Hematopoietic multipotent progenitor cell treated with erythropoietin and hydrocortisone succinate and interleukin-3 and kit ligand, for 17 days (in vitro differentiated cells): ENCODE results near the gene NUDT8.
"Not testable (repeated sequence)": the region's sequence is repeated elsewhere in the genome, so short reads cannot be mapped to it uniquely, and the experiment has no call there.

ENCODE experiments used
- DNase-seq: peaks from one replicate; pipeline ENCODE4 v3.0.0-alpha.2; 2015; ENCODE audit warnings: low spot score

The NUDT8 gene

DNA sequence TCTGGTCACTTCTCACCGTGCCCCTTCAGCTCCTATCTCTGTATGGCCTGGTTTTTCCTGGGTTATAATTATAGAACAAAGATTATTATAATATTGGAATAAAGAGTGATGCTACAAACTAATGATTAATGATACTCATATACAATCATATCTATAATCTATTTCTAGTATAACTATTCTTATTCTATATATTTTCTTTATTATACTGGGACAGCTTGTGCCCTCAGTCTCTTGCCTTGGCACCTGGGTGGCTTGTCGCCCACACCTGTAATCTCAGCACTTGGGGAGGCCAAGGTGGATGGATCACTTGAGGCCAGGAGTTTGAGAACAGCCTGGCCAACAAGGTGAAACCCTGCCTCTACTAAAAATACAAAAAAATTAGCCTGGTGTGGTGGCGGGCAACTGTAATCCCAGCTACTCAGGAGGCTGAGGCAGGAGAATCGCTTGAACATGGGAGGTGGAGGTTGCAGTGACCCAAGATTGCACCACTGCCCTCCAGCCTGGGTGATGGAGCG is 30.0 kb upstream of the NUDT8 start:
- not testable (repeated sequence) for DNase-seq

DNA sequence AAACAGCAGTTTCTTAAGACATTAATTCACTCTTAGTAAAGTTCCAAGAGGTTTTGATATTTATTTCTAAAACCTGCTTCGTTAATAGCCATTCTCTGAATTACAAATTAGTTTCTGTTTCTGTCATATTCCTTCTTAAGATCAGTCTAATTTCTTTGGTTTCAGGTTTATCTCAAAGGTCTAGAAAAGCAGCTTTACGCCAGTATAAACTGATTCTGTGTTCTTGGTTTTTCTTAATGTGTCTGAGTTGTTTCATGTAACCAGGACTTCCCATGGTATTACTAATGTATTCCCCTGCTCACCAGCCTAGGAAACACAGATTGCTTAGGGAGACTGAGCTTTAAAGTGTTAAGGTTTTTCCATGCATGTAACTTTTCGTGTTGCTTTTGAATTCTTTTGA is 27.6 kb upstream of the NUDT8 start:
- DNase-seq = no peak

DNA sequence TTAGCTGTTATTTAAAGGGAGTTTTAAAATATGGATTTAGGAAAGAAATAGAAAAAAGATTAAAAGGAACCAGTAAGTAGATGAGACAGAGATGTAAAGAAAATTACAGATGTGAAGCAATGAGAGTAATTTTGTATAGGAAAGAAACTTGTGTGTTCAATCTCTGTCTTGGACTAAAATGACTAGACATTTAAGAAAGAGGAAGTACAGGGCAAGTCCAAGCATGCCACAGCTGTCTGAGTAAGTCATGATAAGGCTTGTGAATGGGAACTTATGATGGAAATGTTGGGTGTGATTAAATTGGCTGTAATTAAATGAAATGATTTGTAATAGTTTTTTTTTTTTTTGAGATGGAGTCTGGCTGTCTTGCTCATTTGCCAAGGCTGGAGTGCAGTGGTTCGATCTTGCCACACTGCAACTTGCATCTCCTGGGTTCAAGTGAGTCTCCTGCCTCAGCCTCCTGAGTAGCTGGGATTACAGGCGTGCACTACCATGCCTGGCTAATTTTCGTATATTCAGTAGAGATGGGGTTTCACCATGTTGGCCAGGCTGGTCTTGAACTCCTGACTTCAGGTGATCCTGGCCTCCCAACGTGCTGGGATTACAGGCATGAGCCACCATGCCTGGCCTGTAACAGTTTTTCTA is 26.7 kb upstream of the NUDT8 start:
- DNase-seq = no peak

DNA sequence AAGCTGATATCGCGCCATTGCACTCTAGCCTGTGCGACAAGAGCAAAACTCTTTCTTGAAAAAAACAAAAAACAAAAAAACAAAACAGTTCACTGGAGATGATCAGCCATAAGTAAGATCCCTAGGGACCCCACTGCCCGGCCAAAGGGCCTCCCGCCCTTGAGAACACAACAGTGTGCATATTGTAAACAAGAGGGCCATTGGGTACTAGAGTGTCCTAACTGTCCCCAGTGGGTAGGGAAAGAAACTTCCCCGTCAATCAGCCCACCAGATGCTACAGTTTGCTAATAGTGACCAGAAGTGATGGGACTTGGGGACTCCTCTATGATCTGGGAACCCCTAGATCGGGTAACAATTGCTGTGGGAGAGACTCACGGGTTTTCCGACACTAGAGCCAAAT is 24.5 kb upstream of the NUDT8 start:
- no peak for DNase-seq

DNA sequence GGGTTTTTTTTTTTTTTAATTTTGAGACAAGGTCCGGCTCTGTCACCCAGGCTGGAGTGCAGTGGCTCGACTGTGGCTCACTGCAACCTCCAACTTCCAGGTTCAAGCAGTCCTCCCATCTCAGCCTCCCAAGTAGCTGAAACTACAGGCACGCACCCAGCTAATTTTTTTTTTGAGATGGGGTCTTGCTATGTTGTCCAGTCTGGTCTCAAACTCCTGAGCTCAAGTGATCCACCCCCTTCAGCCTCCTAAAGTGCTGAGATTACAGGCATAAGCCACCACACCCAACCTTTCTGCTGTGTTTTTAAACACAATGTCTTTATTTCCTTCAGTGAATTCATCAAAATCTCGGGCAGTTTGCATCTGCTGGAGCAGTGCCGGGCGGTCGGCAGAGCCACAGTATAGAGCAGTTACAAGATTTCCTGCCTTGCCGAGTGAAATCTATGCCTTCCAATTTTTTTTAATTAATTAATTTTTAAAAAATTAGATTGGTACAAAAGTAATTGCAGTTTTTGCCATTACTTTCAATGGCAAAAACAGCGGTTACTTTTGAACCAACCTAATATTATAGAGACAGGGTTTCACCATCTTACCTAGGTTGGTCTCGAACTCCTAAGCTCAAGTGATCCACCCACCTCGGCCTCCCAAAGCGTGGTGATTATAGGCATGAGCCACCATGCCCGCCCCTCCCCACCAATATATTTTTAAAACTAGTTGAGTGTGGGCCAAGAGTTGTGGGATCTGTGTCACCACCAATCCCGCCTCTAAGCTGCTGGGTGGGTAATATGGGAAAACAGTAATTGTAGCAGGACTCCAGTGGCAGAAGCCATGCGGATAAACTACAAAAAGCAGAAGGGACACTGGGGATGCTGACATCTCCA is 23.5 kb upstream of the NUDT8 start:
- no peak for DNase-seq

DNA sequence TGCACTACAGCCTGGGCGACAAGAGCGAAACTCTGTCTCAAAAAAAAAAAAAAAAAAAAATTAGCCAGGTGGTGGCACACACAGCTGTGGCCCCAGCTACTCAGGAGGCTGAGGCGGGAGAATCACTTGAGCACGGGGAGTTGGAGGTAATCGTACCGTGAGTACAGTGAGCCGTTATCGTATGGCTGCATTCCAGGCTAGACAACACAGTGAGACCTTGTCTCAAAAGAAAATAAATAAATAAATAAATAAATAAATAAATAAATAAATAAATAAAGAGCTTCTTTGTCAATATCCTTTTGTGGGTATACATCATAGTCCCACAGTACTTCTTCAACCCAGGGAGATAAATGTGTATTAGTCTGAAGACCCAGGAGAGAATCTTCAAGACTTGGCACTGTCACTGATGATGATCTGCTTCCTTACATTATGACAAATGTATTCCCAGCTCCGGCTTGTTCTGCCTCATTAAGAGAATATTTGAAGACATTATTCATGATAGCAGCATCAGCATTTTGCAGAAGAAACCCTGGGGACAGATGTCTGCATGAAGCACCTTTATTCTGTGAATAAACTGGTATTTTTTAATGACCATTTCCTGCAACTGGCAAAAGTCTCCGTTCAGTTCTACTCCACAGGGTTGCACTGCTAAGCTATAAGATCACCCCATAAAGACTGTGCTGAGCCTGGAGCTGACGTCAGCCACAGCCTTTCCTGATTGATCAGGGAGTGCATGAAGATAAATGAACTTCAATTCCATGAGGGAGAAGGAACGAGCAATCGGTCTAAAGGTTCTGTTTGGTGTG is 22.4 kb upstream of the NUDT8 start:
- DNase-seq = no peak

DNA sequence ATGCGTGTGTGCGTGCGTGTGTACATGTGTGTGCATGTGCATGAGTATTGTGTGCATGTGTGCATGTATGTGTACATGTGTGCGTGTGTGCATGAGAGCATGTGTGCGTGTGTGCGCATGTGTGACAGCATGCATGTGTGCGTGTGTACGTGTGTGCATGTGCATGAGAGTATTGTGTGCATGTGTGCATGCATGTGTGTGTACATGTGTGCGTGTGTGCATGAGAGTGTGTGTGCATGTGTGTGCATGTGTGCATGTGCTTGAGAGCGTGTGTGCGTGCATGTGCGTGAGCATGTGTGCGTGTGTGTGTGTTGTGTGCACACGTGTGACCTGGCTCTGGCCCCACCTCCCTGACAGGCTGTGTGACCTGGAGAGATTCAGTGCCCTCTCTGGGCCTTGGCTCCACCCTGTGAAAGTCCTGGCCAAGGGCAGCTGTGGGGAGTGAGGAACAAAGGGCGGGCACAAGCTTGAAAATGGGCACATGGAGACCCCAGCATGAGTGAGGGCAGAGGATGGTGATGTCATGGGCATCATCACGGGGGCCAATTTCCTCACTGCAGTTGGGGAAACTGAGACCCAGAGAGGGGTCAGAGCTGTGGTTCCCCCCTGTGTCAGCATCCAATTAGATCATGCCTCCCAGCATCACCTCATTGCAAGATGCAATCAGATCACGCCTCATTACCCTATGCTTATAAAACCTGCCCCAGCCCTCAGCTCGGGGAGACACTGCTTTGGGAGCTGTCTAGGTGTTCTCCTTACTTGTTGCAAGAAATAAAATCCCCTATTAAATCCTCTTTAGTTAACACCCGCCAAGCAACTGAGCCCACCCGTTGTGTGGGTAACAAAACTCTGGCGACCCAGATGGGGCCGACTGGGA is 20.1 kb upstream of the NUDT8 start:
- DNase-seq = no peak

DNA sequence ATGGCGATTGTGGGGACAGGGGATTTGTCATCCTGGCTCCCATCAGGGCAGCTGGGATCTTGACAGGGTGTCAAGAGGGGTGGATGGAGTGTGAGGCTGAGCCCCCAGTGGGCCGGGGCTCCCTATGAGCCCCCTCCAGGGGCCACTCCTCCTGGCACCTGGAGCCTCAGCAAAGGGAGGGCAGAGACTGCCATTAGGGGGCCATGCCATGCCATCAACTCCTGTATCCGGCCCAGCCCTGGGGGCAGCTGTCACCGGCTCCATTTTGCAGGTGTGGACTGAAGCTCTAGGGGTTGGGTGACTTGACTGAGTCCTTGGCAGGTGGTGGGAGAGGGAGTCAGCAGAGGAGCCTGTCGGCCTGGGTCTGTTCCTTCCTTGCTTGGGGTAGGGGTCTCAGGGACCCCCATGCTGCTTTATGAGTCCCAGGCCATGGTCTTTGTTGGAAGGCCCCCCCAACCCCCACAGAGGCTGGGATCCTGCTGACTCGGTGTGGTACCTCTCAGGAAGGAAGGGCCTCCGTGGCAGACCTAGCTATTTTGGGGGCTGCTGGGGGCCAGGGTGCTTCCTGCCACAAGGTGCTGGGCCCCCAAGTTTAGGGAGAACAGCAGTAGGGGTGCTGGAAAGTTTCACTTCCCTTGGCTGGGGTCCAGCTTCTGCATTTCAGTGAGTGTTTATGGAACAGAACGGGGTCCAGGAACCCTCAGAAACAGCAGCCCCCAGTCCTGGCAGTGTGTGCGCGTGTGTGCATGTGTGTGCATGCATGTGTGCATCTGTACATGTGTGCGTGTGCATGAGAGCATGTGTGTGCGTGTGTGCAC is 19.3 kb upstream of the NUDT8 start:
- DNase-seq = no peak

DNA sequence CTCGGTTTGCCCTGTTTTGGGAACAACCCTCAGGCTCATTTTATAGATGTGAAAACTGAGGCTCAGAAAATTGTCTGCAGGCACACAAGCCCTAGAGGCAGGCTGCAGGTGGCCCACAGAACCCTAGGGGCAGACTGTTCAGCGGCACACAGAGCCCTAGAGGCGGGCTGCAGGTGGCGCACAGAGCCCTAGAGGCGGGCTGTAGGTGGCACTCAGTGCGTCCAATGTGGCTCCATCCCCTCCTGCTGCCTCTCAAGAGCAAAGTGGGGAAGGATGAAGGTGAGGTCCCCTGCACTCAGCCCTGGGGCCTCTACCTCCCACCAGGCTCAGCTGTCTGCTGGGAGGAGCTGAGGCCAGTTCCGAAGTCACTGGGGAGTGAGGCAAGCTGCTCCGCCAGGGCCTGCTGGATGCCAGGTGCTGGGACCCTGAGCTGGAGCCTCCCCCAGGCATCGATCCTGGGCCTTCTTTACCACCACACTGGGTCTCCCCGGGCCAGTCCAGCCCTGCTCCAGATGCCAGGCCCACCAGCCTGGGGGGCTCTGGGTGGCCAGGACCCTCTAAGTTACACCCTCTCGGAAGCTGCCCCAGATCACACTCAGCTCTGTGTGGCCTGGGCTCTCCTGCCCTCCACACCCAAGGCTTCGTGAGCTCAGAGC is 18.5 kb upstream of the NUDT8 start:
- no peak for DNase-seq

DNA sequence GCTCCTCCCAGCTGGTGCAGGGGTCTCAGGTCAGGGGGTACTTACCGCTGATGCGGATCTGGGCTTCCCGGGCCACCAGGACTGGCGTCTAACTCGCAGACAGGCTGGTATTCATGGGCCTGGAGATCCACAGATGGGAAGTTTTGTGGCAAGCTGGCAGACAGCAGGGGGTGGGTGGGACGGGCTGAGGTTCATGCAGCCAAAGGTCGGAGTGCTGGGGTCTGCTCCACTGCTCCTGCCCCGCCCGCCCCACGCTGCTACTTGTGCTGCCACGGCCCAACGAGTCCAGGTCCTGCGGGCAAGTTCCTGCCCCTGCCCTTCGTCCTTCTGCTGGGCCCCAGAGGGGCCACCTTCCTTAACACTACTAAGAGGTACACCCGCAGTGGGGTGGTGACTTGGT is 17.7 kb upstream of the NUDT8 start:
- DNase-seq = no peak

DNA sequence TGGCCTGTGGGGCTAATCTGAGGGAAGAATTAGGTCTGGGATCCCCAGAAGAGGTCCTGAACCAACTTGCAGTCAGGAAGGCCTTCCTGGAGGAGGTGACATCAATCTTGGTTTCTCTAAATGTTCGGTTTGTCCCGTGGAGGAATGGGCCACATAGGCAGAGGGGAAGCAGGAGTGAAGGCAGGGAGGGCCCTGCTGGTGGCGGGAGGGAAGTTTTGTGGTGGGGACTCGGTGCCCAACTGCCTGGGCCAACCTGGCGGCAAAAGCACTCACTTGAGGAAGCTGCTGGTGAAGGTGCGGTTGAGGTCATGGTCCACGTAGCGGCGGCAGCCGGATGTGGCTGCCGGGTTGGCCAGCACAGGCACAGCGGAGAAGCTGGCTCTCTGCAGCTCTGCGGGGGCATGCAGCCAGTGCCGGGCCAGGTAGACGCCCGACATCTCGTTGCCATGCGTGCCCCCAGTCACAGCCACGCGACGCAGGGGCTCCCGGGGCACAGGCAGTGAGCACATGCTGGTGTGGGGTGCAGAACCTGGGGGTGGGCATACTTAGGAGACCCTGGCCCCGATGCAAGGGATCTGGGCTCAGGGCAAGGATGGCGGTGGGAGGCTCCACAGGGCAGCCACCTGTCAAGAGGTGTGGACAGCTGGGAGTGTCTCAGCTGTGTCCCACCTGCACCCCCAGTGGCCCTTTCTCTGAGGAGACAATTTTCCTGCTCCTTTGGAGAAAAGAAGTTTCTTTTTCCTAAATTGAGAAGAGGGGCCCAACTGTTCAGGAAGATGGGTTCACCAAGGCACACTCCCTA is 17.0 kb upstream of the NUDT8 start:
- DNase-seq = no peak

DNA sequence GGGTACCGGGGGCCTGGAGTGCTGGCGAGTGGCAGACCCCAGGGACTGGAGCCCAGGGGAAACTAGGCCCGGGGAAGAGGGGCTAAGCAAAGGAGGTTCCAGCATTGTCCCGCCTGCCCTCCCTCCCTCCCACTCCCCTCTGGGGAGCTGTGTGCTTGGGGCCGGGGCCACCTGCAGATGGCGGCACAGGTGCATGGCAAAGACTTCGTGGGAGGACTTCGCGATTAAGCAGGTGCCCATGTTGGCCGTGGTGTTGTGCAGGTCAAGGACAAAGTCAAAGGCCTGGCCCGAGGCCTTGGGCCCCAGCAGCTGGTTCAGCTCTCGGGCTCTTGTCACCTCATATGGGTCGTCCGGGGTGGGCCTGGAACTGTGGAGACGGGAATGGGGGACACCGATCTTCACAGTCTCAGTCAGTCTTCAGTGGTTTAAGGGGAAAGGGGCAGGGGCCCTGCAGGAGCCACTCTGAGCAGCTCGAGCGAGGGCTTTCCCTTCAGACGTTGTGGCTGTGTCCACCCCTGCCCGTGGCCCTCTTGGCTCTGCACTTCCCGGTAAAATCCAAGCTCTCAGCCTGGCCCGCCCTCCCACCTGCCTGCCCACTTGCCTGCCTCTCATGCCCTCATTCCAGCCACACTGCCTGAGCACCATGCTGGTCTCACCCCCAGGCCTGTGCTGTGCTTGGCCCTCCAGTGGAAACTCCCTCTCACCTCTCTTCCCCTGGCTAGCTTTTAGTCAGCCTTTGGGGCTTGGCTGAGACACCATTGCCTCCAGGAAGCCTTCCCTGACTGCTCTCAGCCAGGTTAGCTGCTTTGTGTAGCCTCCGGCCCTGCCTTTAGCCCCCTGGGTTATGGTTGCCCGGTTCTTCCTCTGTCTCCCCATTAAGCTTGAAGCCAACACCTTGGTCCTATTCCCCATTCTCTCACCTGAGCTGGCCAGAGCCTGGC is 16.1 kb upstream of the NUDT8 start:
- no peak for DNase-seq

DNA sequence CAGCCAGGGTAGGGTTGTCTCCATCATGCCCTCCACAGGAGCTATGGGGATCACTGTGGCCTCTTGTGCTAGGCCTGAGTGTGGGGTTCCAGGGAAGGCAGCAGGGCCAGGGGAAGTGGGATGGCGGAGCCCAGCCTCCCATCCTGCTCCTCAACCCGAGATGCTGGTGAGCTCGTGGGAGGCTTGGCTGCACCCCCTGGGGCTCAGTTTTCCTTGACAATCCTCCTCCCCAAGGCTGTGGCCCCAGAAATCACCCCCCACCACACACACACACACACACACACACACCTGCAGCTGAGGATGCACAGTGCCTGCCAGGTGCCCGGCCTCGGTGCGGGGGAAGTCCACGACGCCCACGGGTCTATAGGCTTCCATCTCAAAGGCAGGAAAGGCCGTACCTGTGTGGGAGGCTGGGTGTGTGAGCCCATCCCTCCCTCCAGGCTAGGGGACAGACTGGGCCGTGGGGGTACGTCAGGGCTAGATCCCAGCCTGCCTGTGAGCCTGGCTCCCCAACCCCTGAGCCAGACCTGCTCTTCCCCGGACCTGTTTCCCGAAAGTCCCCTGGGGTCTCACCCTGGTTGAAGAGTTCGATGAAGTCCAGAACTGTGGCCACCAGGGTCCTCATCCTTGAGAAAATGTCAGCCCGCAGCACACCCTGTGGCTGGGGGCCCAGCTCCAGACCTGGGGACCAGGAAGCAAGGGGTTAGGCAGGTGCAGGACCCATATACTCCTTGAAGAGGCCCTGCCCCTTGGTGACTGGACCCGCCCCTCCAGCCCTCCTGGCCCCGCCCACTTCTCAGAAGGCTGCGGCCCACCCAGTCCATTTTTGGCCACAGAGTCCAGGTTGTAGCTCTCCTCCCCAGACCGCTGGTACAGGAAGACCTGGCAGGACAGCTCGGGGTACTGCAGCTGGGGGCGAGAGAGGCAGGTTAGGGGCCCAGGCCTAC is 15.0 kb upstream of the NUDT8 start:
- no peak for DNase-seq

DNA sequence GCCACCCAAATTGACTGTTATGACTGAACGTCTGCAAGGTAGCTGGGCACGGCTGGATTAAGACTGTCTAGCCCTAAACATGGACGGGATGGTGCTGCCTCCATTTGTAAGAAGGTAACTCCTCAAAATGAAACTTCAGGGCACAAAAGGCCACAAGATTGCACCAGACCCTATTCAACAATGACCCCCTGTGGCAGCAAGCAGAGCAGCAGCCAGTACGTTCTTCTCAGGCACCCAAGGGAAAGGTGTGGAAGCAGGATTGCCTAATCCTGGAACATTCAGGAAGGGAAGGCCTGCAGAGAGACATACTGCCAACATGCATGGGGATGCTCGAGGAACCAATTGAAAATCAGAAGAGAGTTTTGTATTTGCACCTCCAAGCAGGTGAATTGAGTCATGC is 14.3 kb upstream of the NUDT8 start:
- DNase-seq = no peak

DNA sequence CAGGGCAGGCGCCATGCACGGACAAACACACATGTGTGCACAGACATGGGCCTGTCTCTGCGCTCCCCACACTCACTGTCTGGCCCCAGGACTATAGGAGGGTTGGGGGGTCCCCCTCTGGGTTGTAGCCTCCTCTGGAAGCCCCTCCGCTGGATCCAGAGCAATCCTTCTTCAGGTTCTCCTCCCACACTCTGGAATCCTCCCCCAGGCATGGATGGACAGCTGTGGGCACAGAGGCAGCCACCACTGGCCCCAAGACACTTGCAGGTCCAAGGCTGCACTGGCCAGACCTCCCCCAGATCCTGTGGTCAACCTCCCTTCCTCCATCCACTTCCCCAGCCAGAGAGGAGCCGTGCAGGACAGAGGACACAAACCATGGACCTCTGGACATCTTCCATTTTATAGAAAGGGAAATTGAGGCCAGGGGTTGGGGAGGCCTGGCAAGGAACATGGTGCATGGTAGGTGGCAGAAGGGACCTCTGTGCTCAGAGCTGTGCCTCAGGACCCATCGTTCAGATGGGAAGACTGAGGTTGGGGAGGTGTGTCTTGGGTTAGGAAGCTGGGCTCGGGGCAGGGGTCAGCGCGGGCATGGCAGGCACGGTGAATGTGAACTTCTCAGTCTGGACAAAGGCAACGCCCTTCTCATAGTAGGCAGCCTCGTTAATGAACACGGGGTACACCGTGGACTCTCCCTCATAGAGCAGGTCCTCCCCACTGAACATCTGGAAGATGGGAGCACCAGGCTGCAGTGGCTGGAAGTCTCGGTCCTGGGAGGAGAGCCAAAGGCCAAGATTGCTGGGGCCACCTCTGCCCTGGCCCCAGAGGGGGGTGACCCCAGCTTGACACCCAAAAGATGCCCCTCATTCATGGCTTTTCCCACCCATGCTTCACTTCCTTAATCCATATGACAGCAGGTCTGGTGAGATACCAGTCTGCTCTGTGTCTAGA is 12.7 kb upstream of the NUDT8 start:
- DNase-seq = no peak
